ENCODE measurements around the gene SP100. TPM values are rescaled to one million over a fixed set of nuclear protein-coding genes. Genes with fewer than 3 reads are reported as not detected.
"Not testable (repeated sequence)": the region's sequence is repeated elsewhere in the genome, so short reads cannot be mapped to it uniquely, and the experiment has no call there.

SP100 gene
- 33.5 TPM for polyA plus RNA-seq (ENCODE audit: insufficient read length)
- long read RNA-seq, donor 1, partial matches to known transcripts, result 0 of 3 reads
- long read RNA-seq, donor 1, other reads (novel, unspliced or antisense), result 0 of 3 reads
- long read RNA-seq, donor 2, partial matches to known transcripts, result 0 of 6 reads
- long read RNA-seq, donor 2, other reads (novel, unspliced or antisense), result 0 of 6 reads
- long read RNA-seq, donor 3, partial matches to known transcripts, result 0 of 2 reads
- long read RNA-seq, donor 3, other reads (novel, unspliced or antisense), result 0 of 2 reads
- long read RNA-seq, donor 4, partial matches to known transcripts, result 0 of 1 reads
- long read RNA-seq, donor 4, other reads (novel, unspliced or antisense), result 0 of 1 reads
- long read RNA-seq, donor 5, partial matches to known transcripts, result 0 of 6 reads
- long read RNA-seq, donor 5, other reads (novel, unspliced or antisense), result 0 of 6 reads
- long read RNA-seq, donor 6, partial matches to known transcripts, result 0 of 2 reads
- long read RNA-seq, donor 6, other reads (novel, unspliced or antisense), result 0 of 2 reads
- long read RNA-seq, donor 7, partial matches to known transcripts, result 0 of 6 reads
- long read RNA-seq, donor 7, other reads (novel, unspliced or antisense), result 0 of 6 reads
- long read RNA-seq, donor 8, partial matches to known transcripts, result 0 of 4 reads
- long read RNA-seq, donor 8, other reads (novel, unspliced or antisense), result 0 of 4 reads

DNA sequence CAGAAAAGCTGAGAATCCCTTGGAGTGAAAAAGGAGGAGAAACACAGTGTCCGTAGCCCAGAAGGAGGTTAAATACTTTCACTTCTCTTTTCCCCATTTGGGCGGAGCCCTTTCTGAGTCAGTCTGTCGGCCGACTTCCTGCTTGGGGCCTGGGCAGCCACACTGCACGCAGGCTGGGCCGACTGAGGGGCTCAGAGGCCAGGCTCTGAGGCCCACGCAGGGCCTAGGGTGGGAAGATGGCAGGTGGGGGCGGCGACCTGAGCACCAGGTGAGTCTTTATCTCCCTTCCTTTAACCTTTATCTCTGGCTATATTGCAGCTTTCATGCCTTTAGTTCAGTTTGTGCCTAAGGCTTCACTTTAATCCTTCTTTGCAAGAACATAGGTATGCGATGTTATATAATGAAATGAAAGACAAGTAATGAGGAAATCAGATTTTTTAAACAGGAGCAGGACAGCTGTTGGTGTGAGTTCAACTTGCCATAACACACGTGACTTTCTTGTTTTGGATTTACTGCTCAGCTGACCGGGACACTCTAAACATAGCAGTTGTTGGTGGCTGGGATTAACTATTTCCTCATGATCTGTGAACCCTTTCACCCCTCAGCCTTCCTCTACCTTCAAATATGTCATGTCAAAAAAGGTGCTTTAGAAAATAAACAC, at the start of gene SP100:
Gene SP100 (plus strand): TSS at position 141 of the 661 bp plus-strand sequence. CDS start 96 bp downstream, at position 237.
- DNase-seq, result peak; percentile 38

- no peak for DNase-seq
Observed at GRCh38 chr2:230382108-230382507, 33.9 kb upstream of the SP100 start.

DNA sequence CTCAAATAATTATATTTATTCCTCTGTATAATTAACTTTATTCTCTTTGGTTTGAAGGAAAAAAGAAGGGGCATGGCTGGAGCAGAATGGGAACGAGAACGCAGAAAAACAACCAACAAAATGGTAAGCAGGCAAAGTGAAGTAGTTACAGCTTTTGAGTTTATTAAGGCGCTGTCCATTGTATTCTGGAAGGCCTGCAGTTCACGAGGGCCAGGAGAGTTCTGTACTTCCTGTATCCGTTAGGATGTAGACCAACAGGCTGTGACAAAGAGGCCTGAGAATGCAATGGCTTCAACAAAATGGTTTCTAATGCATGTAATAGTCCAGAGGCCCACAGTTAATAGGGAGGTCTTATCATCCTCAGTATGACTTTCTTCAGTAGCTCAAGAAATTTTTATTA, 32.5 kb upstream of the SP100 start:
- DNase-seq, result no peak

- DNase-seq, result no peak
Observed at GRCh38 chr2:230384986-230385385, 31.0 kb upstream of the SP100 start.

GRCh38 chr2:230394301-230394700, 21.7 kb upstream of the SP100 start:
- DNase-seq, result no peak

GRCh38 chr2:230398698-230399097, 17.3 kb upstream of the SP100 start:
- DNase-seq, result not testable (repeated sequence)

DNA sequence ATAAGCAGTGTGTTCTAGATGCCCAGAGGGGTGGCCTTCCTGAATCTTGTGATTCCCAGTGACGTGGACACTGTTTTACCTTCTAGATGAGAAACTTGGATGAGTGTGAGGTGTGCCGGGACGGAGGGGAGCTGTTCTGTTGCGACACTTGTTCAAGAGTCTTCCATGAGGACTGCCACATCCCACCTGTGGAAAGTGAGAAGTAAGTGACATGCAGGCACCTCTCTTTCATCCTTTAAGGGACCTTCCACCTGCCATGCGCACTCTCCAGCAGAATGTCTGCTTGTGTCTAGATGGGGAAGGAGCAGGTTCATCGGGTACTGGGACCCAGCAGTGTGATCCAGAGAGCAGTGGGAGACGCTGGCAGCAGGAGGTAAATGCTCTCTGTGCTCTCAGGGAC, 16.0 kb upstream of the SP100 start:
- no peak for DNase-seq

DNA sequence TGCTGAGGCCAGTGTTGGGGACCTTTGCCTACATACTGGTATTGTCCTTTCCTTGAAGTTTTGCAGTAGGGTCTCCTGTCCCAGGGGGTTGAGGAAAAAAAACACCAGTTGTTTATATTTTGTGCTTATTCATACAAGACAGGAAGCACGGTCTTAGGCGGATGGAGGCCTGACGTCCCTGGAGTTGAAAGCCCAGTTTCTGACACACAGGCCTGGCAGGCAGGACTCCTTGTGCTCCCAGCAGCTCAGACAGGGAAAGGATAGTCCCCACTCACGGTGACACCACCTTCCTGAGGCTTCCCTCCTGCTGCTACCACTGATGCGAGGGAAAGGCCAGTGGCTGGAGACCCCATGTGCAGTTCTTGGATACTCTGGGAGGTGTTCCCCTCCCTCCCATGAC, 15.5 kb upstream of the SP100 start:
- no peak for DNase-seq

GRCh38 chr2:230401026-230401425, 15.0 kb upstream of the SP100 start:
- not testable (repeated sequence) for DNase-seq

- DNase-seq, result no peak
Observed at GRCh38 chr2:230403746-230404145, 12.3 kb upstream of the SP100 start.

GRCh38 chr2:230405824-230406223, 10.2 kb upstream of the SP100 start:
- no peak for DNase-seq

- DNase-seq, result no peak
Observed at GRCh38 chr2:230408244-230408842, 7.7 kb upstream of the SP100 start.

DNA sequence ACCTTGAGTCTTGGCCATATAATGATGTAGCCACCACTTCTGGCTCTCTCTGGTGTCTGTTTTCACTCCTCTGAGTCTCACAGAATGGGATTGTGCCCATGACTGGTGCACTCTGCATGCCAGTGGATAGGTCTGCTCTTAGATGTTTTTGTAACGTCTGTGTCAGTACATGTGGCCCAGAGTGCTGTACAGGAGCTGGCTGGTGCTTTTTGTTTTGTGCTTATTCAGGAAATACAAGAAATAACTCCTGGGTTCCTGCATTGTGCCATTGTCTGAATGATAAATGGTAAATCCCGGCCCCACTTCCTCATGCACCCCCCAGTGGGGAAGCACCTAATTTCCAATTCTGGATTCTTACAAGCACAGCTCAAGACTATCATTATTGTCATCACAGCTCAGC, 6.7 kb upstream of the SP100 start:
- DNase-seq, result not testable (repeated sequence)

GRCh38 chr2:230410263-230410662, 5.7 kb upstream of the SP100 start:
- no peak for DNase-seq

GRCh38 chr2:230410861-230411569, 5.0 kb upstream of the SP100 start:
- no peak for DNase-seq

DNA sequence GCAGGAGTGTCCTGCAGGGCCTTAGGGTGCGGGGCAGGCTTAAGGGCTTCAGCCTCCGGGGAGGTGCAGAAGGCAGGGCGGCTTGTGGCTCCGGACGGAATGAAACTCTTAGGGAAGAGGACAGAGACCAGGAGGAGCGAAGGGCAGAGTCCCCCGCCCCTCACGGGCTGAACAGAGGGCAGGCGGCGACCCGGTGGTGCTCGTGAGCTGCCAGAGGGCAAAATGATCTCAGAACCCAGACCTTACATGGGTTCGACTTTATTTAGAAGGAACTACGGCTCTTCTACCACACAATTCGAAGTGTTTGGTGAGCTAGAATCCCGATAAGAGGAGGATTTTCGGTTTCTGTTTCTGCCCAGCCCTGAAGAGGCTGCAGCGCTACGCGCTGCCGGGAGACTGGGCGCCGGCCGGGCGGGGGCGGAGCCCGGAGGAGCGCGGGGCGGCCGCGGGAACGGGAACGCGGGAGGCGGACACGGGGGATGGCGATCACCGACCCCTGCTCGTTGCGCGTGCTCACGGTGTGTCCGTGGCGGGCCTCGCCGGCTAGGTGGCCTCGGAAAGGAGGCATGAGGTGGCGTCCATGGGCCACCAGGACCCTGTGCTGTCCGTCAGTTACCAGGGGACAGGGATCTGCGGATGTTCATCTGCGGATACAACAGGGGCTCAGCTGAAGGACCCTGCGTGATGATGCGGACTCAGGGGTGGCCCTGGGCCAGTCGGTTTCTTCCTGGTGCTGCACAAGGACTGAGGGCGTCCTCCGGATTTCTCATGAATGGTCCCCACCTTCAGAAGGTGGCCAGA, 4.2 kb upstream of the SP100 start:
- DNase-seq, result peak; percentile 41

DNA sequence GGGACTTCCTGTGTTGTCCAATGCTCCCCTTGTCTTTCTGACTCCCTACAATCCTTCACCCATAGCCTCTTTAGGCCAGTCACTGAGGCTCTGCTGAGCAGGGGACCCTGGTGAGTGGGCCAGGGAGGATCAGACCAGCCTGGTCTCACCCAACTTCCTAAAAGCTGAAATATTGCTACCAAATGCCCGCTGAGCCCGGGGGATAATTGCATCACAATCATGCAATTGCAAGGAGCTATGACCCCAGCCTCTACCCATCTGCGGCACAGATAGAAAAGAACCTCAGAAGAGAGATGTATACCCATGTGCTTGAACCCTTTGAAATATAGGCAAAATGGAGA, 3.7 kb upstream of the SP100 start:
- DNase-seq, result no peak

DNA sequence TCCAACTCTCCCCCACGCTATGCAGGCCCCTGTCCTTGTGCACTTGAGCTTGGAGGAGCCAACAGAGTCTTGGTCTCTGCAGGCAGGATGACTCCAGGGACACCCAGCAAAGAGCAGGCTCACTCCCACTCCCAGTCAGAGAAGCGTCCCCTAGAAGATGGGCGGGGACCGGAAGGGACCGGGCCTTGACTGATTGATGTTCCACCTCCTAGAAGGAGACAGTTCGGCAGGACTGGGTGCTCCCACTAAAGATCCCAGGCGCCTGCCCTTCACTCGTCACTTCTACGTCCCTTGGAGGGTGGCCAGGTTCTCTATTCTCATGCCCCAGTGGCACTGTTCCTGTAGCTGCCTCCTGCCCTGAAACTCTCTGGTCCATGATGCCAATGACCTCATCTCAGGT, 3.2 kb upstream of the SP100 start:
- DNase-seq, result no peak

GRCh38 chr2:230413479-230413878, 2.5 kb upstream of the SP100 start:
- no peak for DNase-seq

GRCh38 chr2:230414302-230414701, 1.7 kb upstream of the SP100 start:
- no peak for DNase-seq

DNA sequence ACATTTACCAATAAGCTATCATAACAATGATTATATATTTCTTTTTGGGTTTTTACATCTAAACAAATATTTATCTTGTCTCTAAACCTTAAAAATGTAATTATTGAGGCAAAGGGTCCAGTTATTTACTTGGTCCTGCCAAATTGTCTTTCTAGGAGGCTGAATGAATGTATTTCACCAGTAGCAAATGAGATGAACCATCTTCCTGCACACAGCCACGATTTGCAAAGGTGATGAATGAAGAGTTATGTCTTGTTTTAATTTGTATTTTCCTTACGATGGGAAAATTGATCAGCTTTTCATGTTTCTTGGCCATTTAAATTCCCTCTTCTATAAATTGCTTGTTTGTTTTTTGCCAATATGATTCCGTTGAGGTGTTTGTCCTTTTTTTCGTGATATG, 1.4 kb downstream of the SP100 start:
- DNase-seq, result no peak

Measured in left kidney (tissue), 8 donors.